NCI-H2081 (cell line): ENCODE measurements around the gene BCAS1.

ENCODE experiments used
- DNase-seq, 2 experiments: peaks; one replicate each; lab custom pipeline; 2025; lab: John Stamatoyannopoulos, UW

The BCAS1 gene

GRCh38 chr20:54048891-54049545 lies 21.4 kb downstream of the BCAS1 start:
- DNase-seq = no peak

- DNase-seq = no peak
These were observed 21.9 kb downstream of the BCAS1 start for GRCh38 chr20:54048481-54048880.

- DNase-seq = no peak
These were observed 22.7 kb downstream of the BCAS1 start for GRCh38 chr20:54047720-54048119.

GRCh38 chr20:54047048-54047447 lies 23.3 kb downstream of the BCAS1 start:
- no peak for DNase-seq

- no peak for DNase-seq
These were observed 26.2 kb downstream of the BCAS1 start for GRCh38 chr20:54044156-54044555.

- DNase-seq = no peak
These were observed 27.1 kb downstream of the BCAS1 start for GRCh38 chr20:54043076-54043967.

GRCh38 chr20:54042021-54042420 lies 28.4 kb downstream of the BCAS1 start:
- DNase-seq = no peak

GRCh38 chr20:54041336-54041735 lies 29.1 kb downstream of the BCAS1 start:
- no peak for DNase-seq

- no peak for DNase-seq
These were observed 29.9 kb downstream of the BCAS1 start for GRCh38 chr20:54040531-54040930.

GRCh38 chr20:54038961-54039360 lies 31.4 kb downstream of the BCAS1 start:
- DNase-seq = no peak

- no peak for DNase-seq
These were observed 32.9 kb downstream of the BCAS1 start for GRCh38 chr20:54037525-54037924.

GRCh38 chr20:54029643-54030042 lies 40.8 kb downstream of the BCAS1 start:
- no peak for DNase-seq

GRCh38 chr20:54029176-54029575 lies 41.2 kb downstream of the BCAS1 start:
- DNase-seq = no peak

GRCh38 chr20:54028276-54029011 lies 42.0 kb downstream of the BCAS1 start:
- no peak for DNase-seq

GRCh38 chr20:54027704-54028103 lies 42.7 kb downstream of the BCAS1 start:
- no peak for DNase-seq

- DNase-seq = no peak
These were observed 43.9 kb downstream of the BCAS1 start for GRCh38 chr20:54026295-54027064.

- DNase-seq = no peak
These were observed 45.1 kb downstream of the BCAS1 start for GRCh38 chr20:54025251-54025771.

- DNase-seq = no peak
These were observed 47.0 kb downstream of the BCAS1 start for GRCh38 chr20:54023406-54023805.

- DNase-seq = no peak
These were observed 48.8 kb downstream of the BCAS1 start for GRCh38 chr20:54021446-54022235.

GRCh38 chr20:54020868-54021267 lies 49.5 kb downstream of the BCAS1 start:
- no peak for DNase-seq

- no peak for DNase-seq
These were observed 50.0 kb downstream of the BCAS1 start for GRCh38 chr20:54020348-54020747.
